ENCODE results near the gene SOD1. TPM values are rescaled to one million over a fixed set of nuclear protein-coding genes. Genes with fewer than 3 reads are reported as not detected.

Gene SOD1
- total and polyA plus RNA-seq, 2 donors (not counting 3 experiments of a cell fraction or from before 2014, with no cell fraction given) = 198 to 268 TPM

DNA sequence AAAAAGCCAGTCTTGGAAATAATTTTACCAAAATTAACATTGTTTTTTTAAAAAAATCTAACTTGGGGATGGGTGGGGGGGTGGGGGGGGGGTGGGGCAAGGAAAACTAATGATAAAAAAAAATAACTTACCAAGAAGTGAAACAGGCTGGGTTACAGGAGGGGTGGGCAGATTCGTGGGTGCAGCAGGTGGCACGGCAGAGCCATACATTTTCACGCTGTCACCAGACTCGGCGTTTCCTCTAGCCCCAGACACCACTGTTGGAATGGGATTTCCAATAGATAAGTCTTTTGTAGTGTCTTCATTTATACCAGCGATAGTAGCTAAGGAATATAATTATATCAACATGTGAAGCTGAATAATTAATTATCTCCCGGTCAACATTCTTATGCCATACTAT, 25.4 kb downstream of the SOD1 start:
- TF ChIP-seq MYC (IDR thresholded peaks at IDR 0.05; ENCODE audit: low read depth, low read length) (no peak), POLR2AphosphoS5 (IDR thresholded peaks at IDR 0.05; ENCODE audit: insufficient read depth, low read depth, low read length) (no peak), GATA2 (IDR thresholded peaks at IDR 0.05; ENCODE audit: insufficient read depth, insufficient read length, low read depth, low read length) (no peak), JUN (IDR thresholded peaks at IDR 0.05; ENCODE audit: borderline replicate concordance, insufficient read depth, insufficient read length, low read depth) (no peak), POLR2A (IDR thresholded peaks at IDR 0.05; ENCODE audit: low read depth, low read length) (no peak), FOS (IDR thresholded peaks at IDR 0.05; ENCODE audit: borderline replicate concordance, insufficient read depth, low read length) (no peak), EZH2 (IDR thresholded peaks at IDR 0.05; ENCODE audit: borderline replicate concordance, low read depth, low read length, severe bottlenecking) (no peak)
- TF ChIP-seq, protein P1, sequence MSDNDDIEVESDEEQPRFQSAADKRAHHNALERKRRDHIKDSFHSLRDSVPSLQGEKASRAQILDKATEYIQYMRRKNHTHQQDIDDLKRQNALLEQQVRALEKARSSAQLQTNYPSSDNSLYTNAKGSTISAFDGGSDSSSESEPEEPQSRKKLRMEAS (IDR thresholded peaks at IDR 0.05; ENCODE audit: insufficient read depth, insufficient read length) = no peak
- TF ChIP-seq, protein P2, sequence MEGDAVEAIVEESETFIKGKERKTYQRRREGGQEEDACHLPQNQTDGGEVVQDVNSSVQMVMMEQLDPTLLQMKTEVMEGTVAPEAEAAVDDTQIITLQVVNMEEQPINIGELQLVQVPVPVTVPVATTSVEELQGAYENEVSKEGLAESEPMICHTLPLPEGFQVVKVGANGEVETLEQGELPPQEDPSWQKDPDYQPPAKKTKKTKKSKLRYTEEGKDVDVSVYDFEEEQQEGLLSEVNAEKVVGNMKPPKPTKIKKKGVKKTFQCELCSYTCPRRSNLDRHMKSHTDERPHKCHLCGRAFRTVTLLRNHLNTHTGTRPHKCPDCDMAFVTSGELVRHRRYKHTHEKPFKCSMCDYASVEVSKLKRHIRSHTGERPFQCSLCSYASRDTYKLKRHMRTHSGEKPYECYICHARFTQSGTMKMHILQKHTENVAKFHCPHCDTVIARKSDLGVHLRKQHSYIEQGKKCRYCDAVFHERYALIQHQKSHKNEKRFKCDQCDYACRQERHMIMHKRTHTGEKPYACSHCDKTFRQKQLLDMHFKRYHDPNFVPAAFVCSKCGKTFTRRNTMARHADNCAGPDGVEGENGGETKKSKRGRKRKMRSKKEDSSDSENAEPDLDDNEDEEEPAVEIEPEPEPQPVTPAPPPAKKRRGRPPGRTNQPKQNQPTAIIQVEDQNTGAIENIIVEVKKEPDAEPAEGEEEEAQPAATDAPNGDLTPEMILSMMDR (IDR thresholded peaks at IDR 0.05; ENCODE audit: extremely low read depth in 1 of 2, insufficient read depth in 1 of 2, low read depth in 1 of 2, low read length in 2 of 2) = no peak
- no peaks in the 10 kb centered on the region for H3K27me3 ChIP-seq (ENCODE audit: control insufficient read depth in 2 of 2, insufficient read depth in 2 of 2, low read length in 2 of 2)
- intact Hi-C loops (cut with micrococcal nuclease) = no loop called here
- no peak overlapping the region for H3K9ac ChIP-seq (replicated peaks; ENCODE audit: extremely low read depth, insufficient read depth, low read length)
- no peak overlapping the region for H3K4me3 ChIP-seq (replicated peaks in 1 of 3; ENCODE audit: insufficient read depth in 1 of 3, low read depth in 1 of 3, low read length in 3 of 3)
- H3K4me1 ChIP-seq (ENCODE audit: control insufficient read depth, extremely low read depth, insufficient read depth, low read length) = no peaks in the 10 kb centered on the region
- POLR2A ChIA-PET = no interaction called here
- no peak overlapping the region for H3K4me2 ChIP-seq (ENCODE audit: insufficient read depth, low read length)
- peaks cover 11 to 24% of the 10 kb centered on the region in 2 experiments for H3K36me3 ChIP-seq (ENCODE audit: control insufficient read depth in 2 of 2, extremely low read depth in 1 of 2, insufficient read depth in 2 of 2, low read length in 2 of 2)
- no peaks in the 10 kb centered on the region for H3K9me1 ChIP-seq (replicated peaks; ENCODE audit: control insufficient read depth, extremely low read depth, insufficient read depth, low read length)
- H3K79me2 ChIP-seq (ENCODE audit: control insufficient read depth, insufficient read depth, low read length) = peaks cover 4% of the 10 kb centered on the region
- no peak overlapping the region for H3K27ac ChIP-seq (ENCODE audit: insufficient read depth, low read depth, low read length)
- no peaks in the 10 kb centered on the region for H3K9me3 ChIP-seq (replicated peaks; ENCODE audit: control insufficient read depth, insufficient read depth, low read length)
- no peaks in the 10 kb centered on the region for H4K20me1 ChIP-seq (replicated peaks; ENCODE audit: control insufficient read depth, extremely low read depth, insufficient read depth, low read length)
- no peak overlapping the region for H2AFZ ChIP-seq (ENCODE audit: low read depth, low read length)
- BruUV-seq (replicated peaks) = no TSS peak
- no peak for DNase-seq (ENCODE audit: low read depth, low spot score)
- no peak for FAIRE-seq
- CTCF ChIA-PET = no interaction called here
- dilution Hi-C loops (cut with MboI; ENCODE audit: extremely low pct_ligation_motif_present, low sequenced_read_pairs) = no loop called here

All from endothelial cell of umbilical vein (primary cell).